ENCODE results near the gene SLC22A31. TPM values are rescaled to one million over a fixed set of nuclear protein-coding genes. Genes with fewer than 3 reads are reported as not detected.

The SLC22A31 gene
- total RNA-seq, 1 donor from 2014 or later = not detected

DNA sequence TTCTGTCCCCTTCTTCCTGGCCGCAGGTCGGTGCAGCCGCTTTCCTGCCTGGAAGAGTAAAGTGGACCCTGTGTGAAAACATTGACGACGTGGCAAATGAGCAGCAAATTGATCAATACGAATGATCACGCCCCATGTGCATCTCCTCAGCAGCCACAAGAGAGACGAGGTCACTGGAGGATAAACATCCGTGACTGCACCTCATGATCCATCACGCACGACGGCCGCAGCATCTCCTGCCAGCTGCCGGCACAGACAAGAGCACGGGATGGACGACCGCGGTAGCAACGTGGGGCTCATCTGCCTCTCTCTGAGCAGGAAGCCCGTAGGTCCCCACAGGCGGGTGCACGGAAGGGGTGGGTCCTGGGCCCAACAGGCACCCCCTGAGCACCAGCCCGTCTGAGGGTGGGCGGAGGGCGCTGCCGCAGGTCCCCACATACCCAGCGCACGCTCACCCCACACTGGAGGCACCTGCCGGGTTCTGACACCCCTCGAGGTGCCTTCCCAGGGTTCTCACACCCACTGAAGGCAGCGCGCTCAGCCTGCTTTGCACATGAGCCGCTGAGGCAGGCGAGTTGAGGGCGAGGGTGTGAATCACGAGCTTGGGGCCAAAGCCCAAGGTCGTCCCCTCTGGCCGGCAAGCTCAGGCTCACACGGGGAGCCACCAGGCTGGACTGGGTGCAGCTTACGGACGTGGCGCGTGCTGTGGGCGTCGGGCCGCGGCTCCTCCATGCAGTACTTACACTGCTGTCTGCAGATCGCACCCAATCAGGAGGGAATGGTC is 41.1 kb downstream of the SLC22A31 start:
- H3K9me3 Mint-ChIP-seq (ENCODE audit: unreplicated experiment) = no peaks in the 10 kb centered on the region
- TF ChIP-seq, protein P1, sequence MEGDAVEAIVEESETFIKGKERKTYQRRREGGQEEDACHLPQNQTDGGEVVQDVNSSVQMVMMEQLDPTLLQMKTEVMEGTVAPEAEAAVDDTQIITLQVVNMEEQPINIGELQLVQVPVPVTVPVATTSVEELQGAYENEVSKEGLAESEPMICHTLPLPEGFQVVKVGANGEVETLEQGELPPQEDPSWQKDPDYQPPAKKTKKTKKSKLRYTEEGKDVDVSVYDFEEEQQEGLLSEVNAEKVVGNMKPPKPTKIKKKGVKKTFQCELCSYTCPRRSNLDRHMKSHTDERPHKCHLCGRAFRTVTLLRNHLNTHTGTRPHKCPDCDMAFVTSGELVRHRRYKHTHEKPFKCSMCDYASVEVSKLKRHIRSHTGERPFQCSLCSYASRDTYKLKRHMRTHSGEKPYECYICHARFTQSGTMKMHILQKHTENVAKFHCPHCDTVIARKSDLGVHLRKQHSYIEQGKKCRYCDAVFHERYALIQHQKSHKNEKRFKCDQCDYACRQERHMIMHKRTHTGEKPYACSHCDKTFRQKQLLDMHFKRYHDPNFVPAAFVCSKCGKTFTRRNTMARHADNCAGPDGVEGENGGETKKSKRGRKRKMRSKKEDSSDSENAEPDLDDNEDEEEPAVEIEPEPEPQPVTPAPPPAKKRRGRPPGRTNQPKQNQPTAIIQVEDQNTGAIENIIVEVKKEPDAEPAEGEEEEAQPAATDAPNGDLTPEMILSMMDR (IDR thresholded peaks at IDR 0.05) = no peak
- peaks cover 16% of the 10 kb centered on the region for H3K4me1 Mint-ChIP-seq (ENCODE audit: unreplicated experiment)
- H3K27me3 Mint-ChIP-seq (ENCODE audit: unreplicated experiment) = no peaks in the 10 kb centered on the region
- no peak overlapping the region for H3K27ac Mint-ChIP-seq (ENCODE audit: unreplicated experiment)
- H3K36me3 Mint-ChIP-seq (ENCODE audit: unreplicated experiment) = no peaks in the 10 kb centered on the region
- H3K4me3 Mint-ChIP-seq (ENCODE audit: unreplicated experiment) = no peak overlapping the region
- DNase-seq (ENCODE audit: extremely low spot score, unreplicated experiment) = no peak

DNA sequence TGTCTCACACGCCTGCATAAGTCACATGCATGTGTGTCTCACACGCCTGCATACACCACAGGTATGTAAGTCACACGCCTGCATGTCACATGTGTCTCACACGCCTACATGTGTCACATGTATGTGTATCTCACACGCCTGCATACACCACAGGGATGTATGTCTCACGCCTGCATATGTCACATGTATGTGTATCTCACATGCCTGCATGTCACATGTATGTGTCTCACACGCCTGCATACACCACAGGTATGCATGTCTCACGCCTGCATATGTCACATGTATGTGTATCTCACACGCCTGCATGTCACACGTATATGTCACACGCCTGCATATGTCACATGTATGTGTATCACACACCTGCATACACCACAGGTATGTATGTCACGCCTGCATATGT is 42.6 kb downstream of the SLC22A31 start:
- Mint-ChIP-seq H3K4me1 (ENCODE audit: unreplicated experiment) (peaks cover 16% of the 10 kb centered on the region), H3K36me3 (ENCODE audit: unreplicated experiment) (peaks cover under 1% of the 10 kb centered on the region), H3K4me3 (ENCODE audit: unreplicated experiment) (no peak overlapping the region), H3K9me3 (ENCODE audit: unreplicated experiment) (no peaks in the 10 kb centered on the region), H3K27me3 (ENCODE audit: unreplicated experiment) (no peaks in the 10 kb centered on the region), H3K27ac (ENCODE audit: unreplicated experiment) (no peak overlapping the region)
- DNase-seq (ENCODE audit: extremely low spot score, unreplicated experiment) = no peak
- TF ChIP-seq, protein P1 (IDR thresholded peaks at IDR 0.05) = no peak

DNA sequence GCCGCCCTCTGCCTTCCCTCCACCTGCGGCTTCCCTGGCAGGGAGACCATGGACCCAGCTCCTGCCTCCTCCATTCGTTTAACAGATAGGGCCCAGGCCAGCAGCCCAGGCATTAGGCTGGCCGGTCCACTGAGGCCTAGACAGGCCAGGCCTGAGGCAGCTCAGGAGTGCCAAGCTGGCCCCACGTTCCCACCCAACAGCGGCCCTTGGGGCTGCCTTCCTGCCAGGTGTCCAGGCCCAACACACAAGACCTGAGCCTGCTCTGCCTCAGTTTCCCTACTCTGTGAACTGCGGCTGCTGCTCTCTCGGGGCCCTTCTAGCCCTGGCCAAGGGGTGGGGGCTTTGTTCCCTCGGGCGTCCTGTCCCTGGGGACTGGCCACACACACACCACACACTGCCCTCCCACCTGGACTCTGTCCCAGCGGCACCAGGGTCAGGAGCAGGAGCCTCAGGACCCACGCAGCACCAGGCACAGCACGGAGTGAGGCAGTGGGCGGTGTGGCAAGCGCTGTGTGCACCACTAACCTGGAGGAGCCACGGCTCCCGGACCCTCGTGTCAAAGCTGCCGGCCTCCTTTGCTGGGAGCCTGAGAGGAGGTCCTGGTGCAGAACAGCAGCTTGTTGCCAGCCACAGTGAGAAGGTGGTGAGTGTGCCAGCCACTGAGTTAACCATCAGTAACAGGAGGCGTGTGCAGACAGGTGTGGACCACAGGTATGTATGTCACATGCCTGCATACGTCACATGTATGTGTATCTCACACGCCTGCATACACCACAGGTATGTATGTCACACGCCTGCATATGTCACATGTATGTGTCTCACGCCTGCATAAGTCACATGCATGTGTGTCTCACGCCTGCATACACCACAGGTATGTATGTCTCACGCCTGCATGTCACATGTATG is 43.3 kb downstream of the SLC22A31 start:
- no peak overlapping the region for H3K27ac Mint-ChIP-seq (ENCODE audit: unreplicated experiment)
- no peak for DNase-seq (ENCODE audit: extremely low spot score, unreplicated experiment)
- H3K4me1 Mint-ChIP-seq (ENCODE audit: unreplicated experiment) = peaks cover 16% of the 10 kb centered on the region
- no peak overlapping the region for H3K4me3 Mint-ChIP-seq (ENCODE audit: unreplicated experiment)
- no peaks in the 10 kb centered on the region for H3K27me3 Mint-ChIP-seq (ENCODE audit: unreplicated experiment)
- no peaks in the 10 kb centered on the region for H3K9me3 Mint-ChIP-seq (ENCODE audit: unreplicated experiment)
- TF ChIP-seq, protein P1 (IDR thresholded peaks at IDR 0.05) = no peak
- peaks cover 3% of the 10 kb centered on the region for H3K36me3 Mint-ChIP-seq (ENCODE audit: unreplicated experiment)

DNA sequence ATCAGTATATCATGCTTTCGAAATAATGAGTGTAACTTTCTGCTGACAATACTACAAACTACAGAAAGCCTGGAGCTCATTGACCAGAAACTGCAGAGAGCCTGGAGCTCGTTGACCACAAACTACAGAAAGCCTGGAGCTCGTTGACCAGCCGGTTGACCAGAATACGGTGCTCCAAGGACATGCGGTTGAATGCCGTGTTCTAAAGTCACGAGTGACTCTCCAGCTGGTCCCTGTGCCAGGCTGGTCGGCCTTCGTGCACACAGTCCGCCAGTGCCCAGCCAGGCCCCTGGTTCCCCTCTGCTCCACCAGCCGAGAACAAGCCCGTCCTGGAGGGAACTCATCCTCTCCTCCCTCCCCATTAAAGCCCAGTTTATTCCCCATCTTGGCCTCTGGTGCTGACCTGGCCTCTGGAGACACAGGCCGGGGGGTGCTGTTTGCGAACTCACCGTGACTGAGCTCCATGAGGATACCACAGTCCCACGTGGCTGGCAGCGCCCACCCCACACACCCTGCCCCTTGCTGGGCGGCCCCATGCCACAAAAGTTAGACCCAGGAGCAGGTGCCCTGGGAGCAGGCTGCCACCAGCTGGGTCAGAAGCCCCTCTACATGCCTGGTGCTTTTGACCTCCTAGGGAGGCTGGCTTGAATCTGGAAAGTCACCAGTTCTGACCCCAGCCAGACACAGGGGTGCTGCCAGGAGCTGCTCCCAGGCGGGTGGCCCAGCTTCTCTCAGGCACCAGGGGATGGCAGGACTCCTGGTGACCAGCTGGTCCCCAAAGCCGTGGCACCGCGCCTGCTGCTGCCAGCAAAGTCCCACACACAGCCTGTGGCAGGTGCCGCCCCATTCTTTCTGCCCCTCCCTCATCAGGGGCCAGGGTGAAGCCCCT is 44.2 kb downstream of the SLC22A31 start:
- Mint-ChIP-seq H3K9me3 (ENCODE audit: unreplicated experiment) (no peaks in the 10 kb centered on the region), H3K27me3 (ENCODE audit: unreplicated experiment) (no peaks in the 10 kb centered on the region), H3K36me3 (ENCODE audit: unreplicated experiment) (peaks cover 5% of the 10 kb centered on the region), H3K27ac (ENCODE audit: unreplicated experiment) (peak overlapping the region; percentile 14), H3K4me3 (ENCODE audit: unreplicated experiment) (no peak overlapping the region), H3K4me1 (ENCODE audit: unreplicated experiment) (peaks cover 16% of the 10 kb centered on the region)
- no peak for DNase-seq (ENCODE audit: extremely low spot score, unreplicated experiment)
- TF ChIP-seq, protein P1 (IDR thresholded peaks at IDR 0.05) = no peak
